GM06990 (cell line): ENCODE results near the gene HPS1.

Experiments used
- DNase-seq: peaks from one replicate; pipeline ENCODE4 v3.0.0-alpha.2; 2011; ENCODE audit not compliant: insufficient read length; ENCODE audit errors: extremely low read depth
- H3K27me3 ChIP-seq: replicated peaks from 2 replicates; pipeline ENCODE4 v1.6.0; 2011; ENCODE audit warnings: low read length; ENCODE audit not compliant: control insufficient read depth, insufficient read depth
- H3K36me3 ChIP-seq: 2 replicates; pipeline ENCODE4 v1.5.1; 2011; ENCODE audit warnings: low read length; ENCODE audit not compliant: control insufficient read depth, insufficient read depth
- H3K4me3 ChIP-seq: replicated peaks from 2 replicates; pipeline ENCODE4 v1.5.1; 2011; ENCODE audit warnings: low read depth, mild to moderate bottlenecking, control low read depth, low read length
- CTCF ChIP-seq: IDR thresholded peaks from 2 replicates; pipeline ENCODE4 v1.5.1; 2011; ENCODE audit warnings: low read length, control low read depth, mild to moderate bottlenecking, inconsistent platforms; ENCODE audit not compliant: insufficient read depth, poor library complexity, severe bottlenecking

Gene HPS1

DNA sequence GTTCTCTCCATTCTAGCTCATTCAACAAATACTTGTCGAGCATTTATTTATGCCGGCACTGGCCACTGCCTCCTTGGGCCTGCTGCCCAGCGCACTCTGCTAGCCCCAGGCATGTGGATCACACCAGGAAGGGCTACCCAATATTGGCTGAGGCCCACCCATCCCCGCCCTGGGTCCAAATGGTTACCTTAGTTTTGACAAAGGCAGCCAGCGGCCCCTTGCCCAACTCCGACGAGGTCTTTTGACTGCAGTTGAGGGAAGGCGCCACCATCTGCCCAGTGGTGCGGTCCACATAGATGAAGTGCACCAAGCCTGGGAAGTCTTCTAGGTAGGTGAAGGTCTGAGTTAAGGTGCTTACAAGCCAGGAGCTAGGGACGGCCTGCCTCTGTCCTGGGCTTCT, 24.6 kb downstream of the HPS1 start:
- Histone ChIP-seq H3K27me3 (no peaks in the 10 kb centered on the region), H3K36me3 (peaks cover 44% of the 10 kb centered on the region), H3K4me3 (no peak overlapping the region)
- no peak for TF ChIP-seq CTCF
- DNase-seq = no peak

DNA sequence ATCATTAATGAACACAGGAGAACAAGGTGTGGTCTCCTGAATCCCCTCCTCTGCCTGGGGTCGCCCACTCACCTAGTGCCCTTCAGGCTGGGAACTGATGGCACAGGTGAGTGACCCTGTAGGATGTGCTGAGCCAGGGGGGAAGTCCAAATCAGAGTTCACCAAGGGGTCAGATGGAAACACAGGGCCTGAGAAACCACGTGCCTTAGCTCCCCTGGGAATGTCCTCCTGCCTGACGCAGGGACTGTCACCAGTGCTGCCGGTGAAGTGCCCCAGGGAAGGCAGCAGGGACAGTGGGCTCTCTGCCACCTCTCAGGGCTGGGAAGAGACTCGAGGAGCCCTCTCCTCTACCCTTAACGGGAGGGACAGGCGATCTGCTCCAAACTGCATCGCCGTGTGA, 25.9 kb downstream of the HPS1 start:
- Histone ChIP-seq H3K36me3 (peaks cover 45% of the 10 kb centered on the region), H3K27me3 (no peaks in the 10 kb centered on the region), H3K4me3 (no peak overlapping the region)
- DNase-seq = no peak
- no peak for TF ChIP-seq CTCF

DNA sequence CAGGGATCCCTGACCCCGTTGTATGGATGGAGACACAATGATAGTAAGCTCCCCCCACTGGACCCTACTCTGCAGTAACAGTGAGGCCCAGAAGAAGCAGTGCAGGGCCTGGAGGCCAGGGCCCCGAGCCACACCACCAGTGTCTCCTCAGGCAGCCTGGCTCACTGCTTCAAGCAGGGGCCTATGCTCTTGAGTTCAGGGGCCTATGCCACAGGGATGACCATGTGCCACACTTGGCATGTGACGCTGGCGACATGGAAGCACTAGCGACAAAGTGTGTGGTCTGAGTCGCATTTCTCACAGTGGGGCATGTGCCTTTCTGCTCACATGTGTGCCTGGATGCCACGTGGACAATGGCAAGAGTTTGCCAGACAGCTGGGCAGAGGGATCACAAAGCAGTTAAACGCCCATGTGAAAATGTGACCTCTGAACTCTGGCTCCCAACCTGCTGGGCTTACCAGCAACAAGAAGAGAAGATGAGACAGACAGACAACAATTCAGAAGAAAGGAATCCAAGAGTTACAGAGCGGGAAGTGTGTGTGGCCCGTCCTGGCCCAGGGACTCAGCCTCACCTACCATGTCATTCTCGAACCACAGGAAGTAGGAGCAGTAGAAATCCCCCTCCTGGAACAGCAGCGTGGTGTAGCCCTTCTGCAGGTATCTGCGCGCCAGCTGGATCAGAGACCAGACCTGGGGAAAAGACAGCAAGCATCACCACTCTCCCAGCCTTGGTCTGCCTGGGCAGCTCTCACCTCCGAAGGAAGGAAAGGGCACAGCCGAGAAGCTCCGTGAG, 27.1 kb downstream of the HPS1 start:
- no peaks in the 10 kb centered on the region for H3K27me3 ChIP-seq
- no peak overlapping the region for H3K4me3 ChIP-seq
- no peak for DNase-seq
- no peak for TF ChIP-seq CTCF
- peaks cover 42% of the 10 kb centered on the region for H3K36me3 ChIP-seq

GRCh38 chr10:98418665-98419468, 27.9 kb downstream of the HPS1 start:
- Histone ChIP-seq H3K36me3 (peaks cover 41% of the 10 kb centered on the region), H3K27me3 (no peaks in the 10 kb centered on the region), H3K4me3 (no peak overlapping the region)
- TF ChIP-seq CTCF = no peak
- DNase-seq = no peak

- peaks cover 35% of the 10 kb centered on the region for H3K36me3 ChIP-seq
- no peaks in the 10 kb centered on the region for H3K27me3 ChIP-seq
- DNase-seq = no peak
- TF ChIP-seq CTCF = no peak
- no peak overlapping the region for H3K4me3 ChIP-seq
These were observed 28.6 kb downstream of the HPS1 start for GRCh38 chr10:98417973-98418664.
